ENCODE measurements around the gene ABL2.
"Not testable (repeated sequence)": the region's sequence is repeated elsewhere in the genome, so short reads cannot be mapped to it uniquely, and the experiment has no call there.

Gene ABL2

GRCh38 chr1:179241530-179242097 lies 12.1 kb upstream of the ABL2 start:
- TF ChIP-seq TAF1 (IDR thresholded peaks at IDR 0.05; ENCODE audit: borderline replicate concordance, low read depth, low read length) (no peak), POLR2A (IDR thresholded peaks at IDR 0.05; ENCODE audit: low read depth, low read length) (no peak), POLR2AphosphoS5 (IDR thresholded peaks at IDR 0.05; ENCODE audit: low read depth, low read length) (no peak)
- no peak for DNase-seq (ENCODE audit: insufficient read length)
- no peak for FAIRE-seq

GRCh38 chr1:179237222-179237621 lies 7.7 kb upstream of the ABL2 start:
- TF ChIP-seq TAF1 (IDR thresholded peaks at IDR 0.05; ENCODE audit: borderline replicate concordance, low read depth, low read length) = no peak
- TF ChIP-seq POLR2AphosphoS5 (IDR thresholded peaks at IDR 0.05; ENCODE audit: low read depth, low read length) = no peak
- TF ChIP-seq POLR2A (IDR thresholded peaks at IDR 0.05; ENCODE audit: low read depth, low read length) = no peak
- FAIRE-seq (no peak), DNase-seq (ENCODE audit: insufficient read length) (no peak)

GRCh38 chr1:179234863-179235262 lies 5.4 kb upstream of the ABL2 start:
- FAIRE-seq (no peak), DNase-seq (ENCODE audit: insufficient read length) (no peak)
- no peak for TF ChIP-seq TAF1 (IDR thresholded peaks at IDR 0.05; ENCODE audit: borderline replicate concordance, low read depth, low read length)
- no peak for TF ChIP-seq POLR2A (IDR thresholded peaks at IDR 0.05; ENCODE audit: low read depth, low read length)
- no peak for TF ChIP-seq POLR2AphosphoS5 (IDR thresholded peaks at IDR 0.05; ENCODE audit: low read depth, low read length)

- DNase-seq (ENCODE audit: insufficient read length) (no peak), FAIRE-seq (no peak)
- TF ChIP-seq POLR2A (IDR thresholded peaks at IDR 0.05; ENCODE audit: low read depth, low read length) (no peak), TAF1 (IDR thresholded peaks at IDR 0.05; ENCODE audit: borderline replicate concordance, low read depth, low read length) (no peak), POLR2AphosphoS5 (IDR thresholded peaks at IDR 0.05; ENCODE audit: low read depth, low read length) (no peak)
Measured at GRCh38 chr1:179231923-179232322, 2.4 kb upstream of the ABL2 start.

GRCh38 chr1:179230721-179231120 lies 1.2 kb upstream of the ABL2 start:
- no peak for FAIRE-seq
- TF ChIP-seq POLR2AphosphoS5 (IDR thresholded peaks at IDR 0.05; ENCODE audit: low read depth, low read length) (no peak), TAF1 (IDR thresholded peaks at IDR 0.05; ENCODE audit: borderline replicate concordance, low read depth, low read length) (no peak), POLR2A (IDR thresholded peaks at IDR 0.05; ENCODE audit: low read depth, low read length) (no peak)
- DNase-seq (ENCODE audit: insufficient read length) = no peak

- no peak for FAIRE-seq
- TF ChIP-seq TAF1 (IDR thresholded peaks at IDR 0.05; ENCODE audit: borderline replicate concordance, low read depth, low read length) = no peak
- no peak for TF ChIP-seq POLR2A (IDR thresholded peaks at IDR 0.05; ENCODE audit: low read depth, low read length)
- TF ChIP-seq POLR2AphosphoS5 (IDR thresholded peaks at IDR 0.05; ENCODE audit: low read depth, low read length) = no peak
- DNase-seq (ENCODE audit: insufficient read length) = no peak
Measured at GRCh38 chr1:179230251-179230650, 774 bp upstream of the ABL2 start.

- DNase-seq (ENCODE audit: insufficient read length) (no peak), FAIRE-seq (no peak)
- no peak for TF ChIP-seq POLR2A (IDR thresholded peaks at IDR 0.05; ENCODE audit: low read depth, low read length)
- no peak for TF ChIP-seq TAF1 (IDR thresholded peaks at IDR 0.05; ENCODE audit: borderline replicate concordance, low read depth, low read length)
- TF ChIP-seq POLR2AphosphoS5 (IDR thresholded peaks at IDR 0.05; ENCODE audit: low read depth, low read length) = no peak
Measured at GRCh38 chr1:179228783-179229213, 679 bp downstream of the ABL2 start.

- DNase-seq (ENCODE audit: insufficient read length) = no peak
- FAIRE-seq = no peak
- no peak for TF ChIP-seq POLR2AphosphoS5 (IDR thresholded peaks at IDR 0.05; ENCODE audit: low read depth, low read length)
- TF ChIP-seq POLR2A (IDR thresholded peaks at IDR 0.05; ENCODE audit: low read depth, low read length) = no peak
- no peak for TF ChIP-seq TAF1 (IDR thresholded peaks at IDR 0.05; ENCODE audit: borderline replicate concordance, low read depth, low read length)
Measured at GRCh38 chr1:179226738-179227137, 2.7 kb downstream of the ABL2 start.

- not testable (repeated sequence) for FAIRE-seq; DNase-seq (ENCODE audit: insufficient read length)
Measured at GRCh38 chr1:179224466-179224865, 5.0 kb downstream of the ABL2 start.

- DNase-seq (ENCODE audit: insufficient read length); FAIRE-seq: not testable (repeated sequence)
Measured at GRCh38 chr1:179221121-179221520, 8.4 kb downstream of the ABL2 start.

- FAIRE-seq = no peak
- no peak for DNase-seq (ENCODE audit: insufficient read length)
- TF ChIP-seq TAF1 (IDR thresholded peaks at IDR 0.05; ENCODE audit: borderline replicate concordance, low read depth, low read length) = no peak
- no peak for TF ChIP-seq POLR2AphosphoS5 (IDR thresholded peaks at IDR 0.05; ENCODE audit: low read depth, low read length)
- TF ChIP-seq POLR2A (IDR thresholded peaks at IDR 0.05; ENCODE audit: low read depth, low read length) = no peak
Measured at GRCh38 chr1:179217943-179218507, 11.5 kb downstream of the ABL2 start.

- DNase-seq (ENCODE audit: insufficient read length); FAIRE-seq: not testable (repeated sequence)
Measured at GRCh38 chr1:179213317-179213716, 16.2 kb downstream of the ABL2 start.
